Neuron (in vitro differentiated cells): ENCODE results near the gene BBX.

ENCODE experiments used
- H2AFZ ChIP-seq: one replicate; pipeline ENCODE4 v1.6.1; 2013; ENCODE audit warnings: low read depth, mild to moderate bottlenecking, inconsistent platforms, low read length, moderate library complexity
- H3K27me3 ChIP-seq: one replicate; pipeline ENCODE4 v1.6.1; 2013; ENCODE audit warnings: low read length; ENCODE audit not compliant: insufficient read depth
- H3K36me3 ChIP-seq: one replicate; pipeline ENCODE4 v1.6.1; 2013; ENCODE audit warnings: low read length; ENCODE audit not compliant: insufficient read depth
- H3K4me1 ChIP-seq: one replicate; pipeline ENCODE4 v1.6.1; 2013; ENCODE audit warnings: low read length; ENCODE audit not compliant: insufficient read depth
- H3K4me3 ChIP-seq: 2 replicates; pipeline ENCODE4 v1.5.1; 2013; ENCODE audit warnings: mild to moderate bottlenecking, low read length, moderate library complexity
- H3K9me3 ChIP-seq: one replicate; pipeline ENCODE4 v1.6.1; 2013; ENCODE audit warnings: low read length

Gene BBX

GRCh38 chr3:107522510-107523288, at the start of gene BBX:
Gene BBX (plus strand): TSS chr3:107522962. CDS start chr3:107710461, 187,499 bp downstream.
- Histone ChIP-seq H3K36me3 (no peaks in the 10 kb centered on the region), H3K4me1 (peaks cover 15% of the 10 kb centered on the region), H3K27me3 (no peaks in the 10 kb centered on the region), H3K4me3 (peak within 1 kb of the TSS; percentile 95), H2AFZ (peak within 1 kb of the TSS; percentile 89), H3K9me3 (no peaks in the 10 kb centered on the region)

- H2AFZ ChIP-seq, result no peak overlapping the region
Measured at GRCh38 chr3:107476462-107476861, 46.3 kb upstream of the BBX start.

DNA sequence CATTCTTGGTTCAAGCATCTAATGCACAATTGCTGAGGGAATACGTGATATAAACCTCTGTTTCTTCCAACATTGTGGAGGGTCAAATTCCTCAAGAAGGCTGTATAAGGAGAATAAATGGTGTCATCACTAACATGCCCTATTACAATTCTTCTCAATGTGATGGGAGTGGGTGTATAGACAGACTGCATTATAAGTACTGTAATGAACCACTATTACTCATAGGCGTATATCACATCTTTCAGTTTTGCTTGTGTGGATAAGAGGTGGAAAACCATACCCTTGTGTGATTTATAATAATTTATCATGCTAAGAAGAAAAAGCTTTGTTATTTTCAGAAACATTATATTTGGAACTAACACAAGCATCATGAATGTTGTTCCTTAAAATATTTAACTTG, 35.3 kb upstream of the BBX start:
- H3K4me3 ChIP-seq, result no peak overlapping the region
- H3K4me1 ChIP-seq, result peaks cover 7% of the 10 kb centered on the region
- H3K36me3 ChIP-seq, result no peaks in the 10 kb centered on the region
- no peaks in the 10 kb centered on the region for H3K27me3 ChIP-seq
- no peaks in the 10 kb centered on the region for H3K9me3 ChIP-seq
- no peak overlapping the region for H2AFZ ChIP-seq

More at GRCh38 chr3:107476462-107476861, 46.3 kb upstream of the BBX start:
- Histone ChIP-seq H3K27me3 (no peaks in the 10 kb centered on the region), H3K4me1 (no peaks in the 10 kb centered on the region), H3K36me3 (no peaks in the 10 kb centered on the region), H3K9me3 (no peaks in the 10 kb centered on the region), H3K4me3 (no peak overlapping the region)

- Histone ChIP-seq H3K9me3 (no peaks in the 10 kb centered on the region), H3K4me3 (no peak overlapping the region), H2AFZ (no peak overlapping the region), H3K27me3 (no peaks in the 10 kb centered on the region), H3K36me3 (no peaks in the 10 kb centered on the region), H3K4me1 (peaks cover 7% of the 10 kb centered on the region)
Measured at GRCh38 chr3:107488942-107489341, 33.8 kb upstream of the BBX start.

DNA sequence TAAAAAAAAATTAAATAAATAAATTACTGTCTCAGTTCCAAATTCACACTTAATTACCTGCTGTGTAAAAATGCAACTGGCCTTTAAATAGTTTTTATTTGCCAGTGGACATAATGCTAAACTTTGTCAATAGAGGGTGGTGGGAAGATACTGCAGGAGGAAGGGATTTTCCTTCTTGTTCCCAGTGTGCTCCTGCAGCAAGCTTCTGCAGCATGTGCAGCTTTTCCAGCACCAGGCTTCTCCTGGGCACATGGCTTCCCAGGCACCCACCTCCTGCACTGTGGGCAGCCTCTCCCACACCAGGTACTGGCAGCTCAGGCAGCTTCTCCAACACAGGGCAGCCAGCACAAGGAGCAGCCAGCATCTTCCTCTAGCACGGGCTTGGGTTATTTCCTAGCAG, 29.6 kb upstream of the BBX start:
- Histone ChIP-seq H3K36me3 (no peaks in the 10 kb centered on the region), H2AFZ (no peak overlapping the region), H3K9me3 (no peaks in the 10 kb centered on the region), H3K27me3 (no peaks in the 10 kb centered on the region), H3K4me1 (no peaks in the 10 kb centered on the region), H3K4me3 (no peak overlapping the region)

- no peaks in the 10 kb centered on the region for H3K27me3 ChIP-seq
- no peaks in the 10 kb centered on the region for H3K36me3 ChIP-seq
- peaks cover 4% of the 10 kb centered on the region for H3K4me1 ChIP-seq
- no peak overlapping the region for H3K4me3 ChIP-seq
- H2AFZ ChIP-seq, result no peak overlapping the region
- H3K9me3 ChIP-seq, result no peaks in the 10 kb centered on the region
Measured at GRCh38 chr3:107496855-107497254, 25.9 kb upstream of the BBX start.

DNA sequence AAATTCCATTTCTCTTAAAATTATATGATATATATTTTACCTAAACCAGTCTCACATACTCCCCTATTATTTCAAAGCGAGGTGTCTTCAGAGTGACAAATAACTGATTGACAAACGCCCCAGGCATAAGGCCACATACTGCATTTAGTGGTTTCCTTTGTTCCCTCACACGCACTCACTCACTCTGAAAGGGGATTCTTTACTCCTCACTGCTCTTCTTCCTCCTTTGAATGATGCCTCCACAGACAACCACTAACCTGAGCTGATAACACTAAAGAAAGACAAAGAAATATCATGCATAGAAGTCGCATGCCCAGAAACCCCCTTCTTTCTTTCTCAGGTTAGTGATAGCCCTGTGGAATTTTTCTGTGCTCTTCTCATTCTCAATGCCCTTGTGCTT, 24.1 kb upstream of the BBX start:
- peaks cover 6% of the 10 kb centered on the region for H3K4me1 ChIP-seq
- H3K27me3 ChIP-seq, result no peaks in the 10 kb centered on the region
- H3K36me3 ChIP-seq, result no peaks in the 10 kb centered on the region
- no peak overlapping the region for H2AFZ ChIP-seq
- H3K4me3 ChIP-seq, result no peak overlapping the region
- H3K9me3 ChIP-seq, result no peaks in the 10 kb centered on the region

DNA sequence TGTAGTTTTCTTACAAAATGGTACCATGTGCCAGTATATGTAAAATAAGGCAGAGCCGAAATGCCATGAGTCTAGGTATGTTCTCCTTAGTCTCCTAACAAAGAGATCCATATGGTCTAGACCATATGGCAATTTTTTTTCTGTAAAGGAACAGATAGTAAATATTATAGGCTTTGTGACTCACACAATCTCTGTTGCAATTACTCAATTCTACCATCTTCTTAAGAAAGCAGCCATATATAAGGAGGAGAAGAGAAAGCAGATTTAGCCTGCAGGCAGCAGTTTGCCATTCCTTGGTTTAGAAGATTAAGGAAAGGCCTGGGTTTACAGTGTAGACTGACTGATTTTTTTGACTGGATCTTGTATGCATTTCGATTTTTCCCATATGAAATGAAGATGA, 16.3 kb upstream of the BBX start:
- H3K4me3 ChIP-seq, result no peak overlapping the region
- H3K4me1 ChIP-seq, result peaks cover 1% of the 10 kb centered on the region
- H3K36me3 ChIP-seq, result no peaks in the 10 kb centered on the region
- no peak overlapping the region for H2AFZ ChIP-seq
- no peaks in the 10 kb centered on the region for H3K27me3 ChIP-seq
- no peaks in the 10 kb centered on the region for H3K9me3 ChIP-seq

GRCh38 chr3:107508331-107508730, 14.4 kb upstream of the BBX start:
- no peaks in the 10 kb centered on the region for H3K4me1 ChIP-seq
- H3K27me3 ChIP-seq, result no peaks in the 10 kb centered on the region
- no peak overlapping the region for H2AFZ ChIP-seq
- H3K4me3 ChIP-seq, result no peak overlapping the region
- no peaks in the 10 kb centered on the region for H3K36me3 ChIP-seq
- no peaks in the 10 kb centered on the region for H3K9me3 ChIP-seq

DNA sequence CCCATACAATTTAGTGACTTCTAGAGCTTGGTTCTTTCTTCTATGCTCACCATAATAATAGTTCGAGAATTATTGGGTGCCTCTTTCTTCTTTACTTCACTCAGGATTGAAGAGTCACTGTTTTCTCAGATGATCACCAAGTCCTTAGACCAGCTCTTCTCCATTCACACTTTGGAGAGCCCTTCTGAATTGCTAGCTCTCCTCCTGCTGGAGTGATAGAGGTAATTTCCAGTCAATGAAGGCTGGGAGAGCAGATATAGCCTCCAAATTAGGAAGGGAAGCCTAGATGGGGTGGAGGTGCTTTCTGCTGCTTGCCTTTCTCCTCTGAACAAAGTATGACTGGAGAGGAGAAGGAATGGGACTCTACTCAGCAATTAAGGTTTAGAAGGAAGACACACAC, 10.7 kb upstream of the BBX start:
- peaks cover 2% of the 10 kb centered on the region for H3K27me3 ChIP-seq
- H3K4me1 ChIP-seq, result no peaks in the 10 kb centered on the region

DNA sequence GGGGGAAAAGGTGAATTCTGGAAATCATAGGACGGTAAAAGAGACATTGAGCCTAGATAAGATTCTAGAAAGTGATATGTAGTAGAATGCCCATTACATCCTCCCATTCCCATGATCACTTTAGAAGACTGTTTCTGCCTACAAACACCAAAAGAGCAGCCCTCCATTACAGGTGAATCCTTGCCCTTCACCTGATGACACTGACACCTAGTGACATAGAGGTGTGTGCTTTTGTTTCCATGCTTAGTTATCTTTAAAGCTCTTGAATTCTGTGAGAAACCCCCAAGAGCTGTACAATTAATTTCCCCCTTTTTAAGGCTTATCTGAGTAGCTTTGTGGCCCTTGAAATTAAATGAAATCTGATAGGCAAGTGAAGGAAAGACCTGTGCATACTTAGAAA, 8.3 kb upstream of the BBX start:
- H3K4me1 ChIP-seq, result no peaks in the 10 kb centered on the region
- H2AFZ ChIP-seq, result no peak overlapping the region
- H3K36me3 ChIP-seq, result no peaks in the 10 kb centered on the region
- H3K9me3 ChIP-seq, result no peaks in the 10 kb centered on the region
- H3K27me3 ChIP-seq, result peaks cover 2% of the 10 kb centered on the region
- no peak overlapping the region for H3K4me3 ChIP-seq

More for the DNA sequence above, 10.7 kb upstream of the BBX start:
- Histone ChIP-seq H2AFZ (no peak overlapping the region), H3K4me3 (no peak overlapping the region), H3K9me3 (no peaks in the 10 kb centered on the region), H3K36me3 (no peaks in the 10 kb centered on the region)

DNA sequence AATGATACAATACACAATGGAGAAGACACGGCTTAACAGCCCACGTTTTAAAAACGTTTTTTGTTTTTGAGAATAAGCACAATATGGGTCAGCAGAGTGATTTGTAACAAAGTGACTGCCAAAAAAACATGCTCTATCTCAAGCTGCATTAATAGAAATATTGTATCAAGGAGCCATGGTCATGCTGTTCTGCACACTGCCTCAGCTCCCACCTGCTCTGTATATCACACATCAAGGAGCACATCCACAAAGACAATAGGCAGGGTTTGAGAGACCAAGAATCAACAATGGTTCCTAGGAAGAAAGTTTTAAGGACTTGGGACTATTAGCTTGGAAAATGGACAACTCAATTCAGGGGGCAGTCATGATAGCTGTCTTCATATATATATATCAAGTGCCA, 6.3 kb upstream of the BBX start:
- Histone ChIP-seq H3K9me3 (no peaks in the 10 kb centered on the region), H3K4me1 (no peaks in the 10 kb centered on the region), H3K36me3 (no peaks in the 10 kb centered on the region), H3K27me3 (peaks cover 2% of the 10 kb centered on the region), H3K4me3 (no peak overlapping the region), H2AFZ (no peak overlapping the region)

GRCh38 chr3:107520535-107520934, 2.2 kb upstream of the BBX start:
- H3K4me3 ChIP-seq, result no peak overlapping the region
- H3K4me1 ChIP-seq, result no peaks in the 10 kb centered on the region
- no peaks in the 10 kb centered on the region for H3K9me3 ChIP-seq
- no peaks in the 10 kb centered on the region for H3K27me3 ChIP-seq
- H3K36me3 ChIP-seq, result no peaks in the 10 kb centered on the region
- no peak overlapping the region for H2AFZ ChIP-seq
